Endothelial cell of umbilical vein (primary cell): ENCODE results near the gene C1QTNF5.

Experiments
- POLR2A ChIP-seq: IDR thresholded peaks from 2 replicates; pipeline ENCODE4 v1.6.1; 2012; ENCODE audit warnings: low read depth, mild to moderate bottlenecking, control low read depth, low read length
- TF ChIP-seq, protein P1 (sequence below), 2 donors: IDR thresholded peaks; 1 replicate in 1 of 2; 2 replicates in 1 of 2; pipeline ENCODE4 v1.5.1; 2011; ENCODE audit warnings: low read length in 2 of 2, mild to moderate bottlenecking in 2 of 2, moderate library complexity in 2 of 2, control low read depth in 1 of 2, inconsistent platforms in 1 of 2, low read depth in 1 of 2; ENCODE audit not compliant: insufficient read depth in 1 of 2; ENCODE audit errors: extremely low read depth in 1 of 2

DNA sequence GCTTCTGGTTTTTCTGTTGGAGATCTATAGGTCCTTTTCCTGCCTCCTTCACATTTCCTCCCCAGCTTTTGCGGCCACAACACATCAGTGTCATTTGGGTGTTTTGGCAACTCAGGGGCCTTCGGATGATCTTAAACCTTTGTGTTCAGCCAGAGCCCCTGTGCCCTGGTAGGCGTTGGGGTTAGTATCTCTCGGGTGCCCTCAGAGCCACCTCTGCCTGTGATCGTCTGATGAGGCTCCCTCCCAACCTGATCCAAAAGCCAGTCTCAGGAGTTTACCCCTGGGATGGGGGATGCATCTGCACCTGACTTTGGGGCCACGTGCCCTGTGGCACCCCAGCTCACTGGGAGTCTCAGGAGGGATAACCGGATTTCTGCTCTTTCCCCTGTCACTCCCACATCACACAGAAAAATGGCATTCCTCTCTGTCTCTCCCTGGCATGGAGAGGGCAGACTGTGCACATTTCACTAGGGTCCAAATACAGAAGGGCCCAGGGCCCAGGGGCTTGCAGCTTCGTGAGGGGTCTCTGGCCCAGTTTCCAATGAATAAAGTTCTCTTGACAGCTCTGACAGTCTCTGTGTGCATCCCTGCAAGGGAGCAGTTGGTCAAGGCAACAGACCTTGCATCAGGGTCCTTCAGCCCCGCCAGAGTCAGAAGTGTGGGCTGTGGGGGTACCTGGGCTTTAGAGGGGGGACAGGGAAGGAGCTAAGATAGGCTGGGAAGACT, 3.8 kb downstream of the C1QTNF5 start:
- TF ChIP-seq, protein P1, sequence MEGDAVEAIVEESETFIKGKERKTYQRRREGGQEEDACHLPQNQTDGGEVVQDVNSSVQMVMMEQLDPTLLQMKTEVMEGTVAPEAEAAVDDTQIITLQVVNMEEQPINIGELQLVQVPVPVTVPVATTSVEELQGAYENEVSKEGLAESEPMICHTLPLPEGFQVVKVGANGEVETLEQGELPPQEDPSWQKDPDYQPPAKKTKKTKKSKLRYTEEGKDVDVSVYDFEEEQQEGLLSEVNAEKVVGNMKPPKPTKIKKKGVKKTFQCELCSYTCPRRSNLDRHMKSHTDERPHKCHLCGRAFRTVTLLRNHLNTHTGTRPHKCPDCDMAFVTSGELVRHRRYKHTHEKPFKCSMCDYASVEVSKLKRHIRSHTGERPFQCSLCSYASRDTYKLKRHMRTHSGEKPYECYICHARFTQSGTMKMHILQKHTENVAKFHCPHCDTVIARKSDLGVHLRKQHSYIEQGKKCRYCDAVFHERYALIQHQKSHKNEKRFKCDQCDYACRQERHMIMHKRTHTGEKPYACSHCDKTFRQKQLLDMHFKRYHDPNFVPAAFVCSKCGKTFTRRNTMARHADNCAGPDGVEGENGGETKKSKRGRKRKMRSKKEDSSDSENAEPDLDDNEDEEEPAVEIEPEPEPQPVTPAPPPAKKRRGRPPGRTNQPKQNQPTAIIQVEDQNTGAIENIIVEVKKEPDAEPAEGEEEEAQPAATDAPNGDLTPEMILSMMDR (IDR thresholded peaks at IDR 0.05; ENCODE audit: extremely low read depth in 1 of 2, insufficient read depth in 1 of 2, low read depth in 1 of 2, low read length in 2 of 2) = no peak
- no peak for TF ChIP-seq POLR2A
